Right kidney (tissue), 1 donor: ENCODE measurements around the gene ERBB4.

Experiments
- DNase-seq: peaks from one replicate; pipeline ENCODE4 v3.0.0-alpha.2; 2016

Gene ERBB4

DNA sequence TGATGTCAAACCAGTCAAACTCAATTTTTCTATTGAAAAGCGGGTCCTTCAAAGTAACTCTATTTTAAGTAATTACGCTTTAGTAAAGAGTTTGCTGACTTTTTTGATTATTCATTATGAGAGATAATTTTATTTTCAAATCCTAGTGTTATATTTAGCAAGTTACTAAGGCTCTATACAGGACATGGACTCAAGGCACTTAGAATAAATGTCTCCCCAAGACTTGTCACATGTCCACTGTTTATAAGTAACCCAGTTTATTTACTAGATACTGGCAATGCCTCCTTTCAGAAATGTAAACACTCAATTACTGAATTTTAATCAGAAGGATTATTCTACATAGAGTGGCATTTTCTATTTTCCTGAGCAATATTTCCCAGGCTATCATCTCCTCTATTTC is 638.1 kb downstream of the ERBB4 start:
- no peak for DNase-seq

DNA sequence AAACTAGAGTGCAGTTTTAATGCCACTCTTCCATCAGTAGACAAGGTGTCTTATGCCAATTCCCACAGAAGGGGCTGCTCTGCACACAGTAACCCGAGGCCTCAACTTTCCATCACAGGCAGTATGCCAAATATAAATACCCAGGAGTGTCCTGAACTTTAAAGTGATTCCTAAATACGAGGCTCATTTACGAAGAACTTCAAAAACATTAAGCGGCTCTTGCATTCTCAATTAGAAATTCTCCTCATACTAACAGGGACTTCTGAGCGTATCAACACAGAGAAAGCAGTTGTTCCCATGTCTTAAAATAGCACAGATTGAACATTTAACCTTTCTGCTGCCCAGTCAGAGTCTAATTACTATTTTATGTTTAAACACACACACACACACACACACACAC is 638.6 kb downstream of the ERBB4 start:
- peak; percentile 11 for DNase-seq

DNA sequence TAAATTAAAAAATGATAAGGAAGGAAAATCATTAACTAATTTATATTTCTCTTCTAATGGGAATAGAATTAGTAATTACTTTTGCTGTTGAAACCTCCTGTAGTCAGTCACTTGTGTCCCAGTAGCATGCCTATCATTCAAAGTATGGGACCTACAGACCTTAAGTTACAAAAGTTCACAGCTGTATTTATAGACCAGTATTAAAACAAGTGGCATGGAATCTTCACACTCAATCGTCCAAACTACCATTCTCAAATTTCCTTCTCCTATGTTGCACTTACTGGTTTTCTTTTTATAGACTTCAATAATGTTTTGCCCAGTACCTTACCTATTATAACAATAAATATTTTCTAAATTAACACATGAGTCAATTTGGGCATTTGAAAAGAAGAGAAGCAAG is 639.9 kb downstream of the ERBB4 start:
- no peak for DNase-seq

DNA sequence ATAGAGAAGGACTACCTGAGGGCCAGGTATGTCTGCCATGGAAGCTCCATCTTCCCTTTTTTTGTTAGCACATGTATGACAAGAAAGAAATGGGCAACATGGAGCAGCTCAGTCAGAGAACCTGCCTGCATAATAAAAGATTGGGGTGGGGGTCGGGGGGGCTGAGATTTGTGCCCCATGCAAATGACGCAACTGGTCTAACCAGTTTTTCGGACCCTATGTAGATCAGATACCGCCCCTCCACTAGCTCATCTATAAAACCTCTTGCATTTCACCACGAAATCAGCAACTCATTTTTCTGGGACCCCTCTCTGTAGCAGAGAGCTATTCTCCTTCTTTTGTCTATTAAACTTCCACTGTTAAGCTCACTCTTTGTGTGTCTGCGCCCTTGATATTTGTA is 657.2 kb downstream of the ERBB4 start:
- DNase-seq, result no peak

DNA sequence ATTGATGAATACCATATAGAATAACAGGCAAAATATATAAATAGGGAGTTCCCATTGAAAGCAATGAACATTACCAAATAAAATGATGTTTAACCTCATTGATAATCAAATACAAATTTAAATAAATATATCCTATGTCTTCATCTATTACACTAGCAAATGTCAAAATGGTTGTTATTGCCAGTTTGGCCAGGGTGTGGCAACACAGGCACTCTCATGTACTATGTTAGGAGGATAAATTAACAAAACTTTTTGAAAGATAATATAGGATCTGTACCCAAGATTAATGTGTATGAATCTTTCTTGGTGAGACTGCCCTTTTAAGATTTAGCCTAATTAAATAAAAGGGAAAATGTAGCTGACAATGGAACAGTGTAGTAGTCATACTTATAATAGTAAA is 659.3 kb downstream of the ERBB4 start:
- no peak for DNase-seq

DNA sequence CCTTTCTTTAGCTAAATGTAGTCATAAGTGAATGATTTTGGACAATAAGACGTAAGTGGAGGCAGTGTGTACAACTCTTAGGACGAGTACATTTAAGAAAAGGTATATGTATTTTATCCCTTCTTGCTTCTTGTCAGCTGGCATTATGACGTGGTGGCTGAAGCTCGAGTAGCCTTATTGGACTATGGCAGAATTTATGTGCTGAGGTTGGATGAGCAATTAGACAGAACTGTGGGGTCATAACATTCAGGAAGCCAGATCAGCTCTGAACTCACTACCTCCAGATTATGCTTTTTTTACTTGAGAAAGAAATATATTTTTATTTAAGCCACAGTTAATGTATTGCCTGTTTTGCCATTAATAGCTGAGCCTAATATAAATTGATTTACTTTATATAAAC is 661.5 kb downstream of the ERBB4 start:
- DNase-seq, result no peak

DNA sequence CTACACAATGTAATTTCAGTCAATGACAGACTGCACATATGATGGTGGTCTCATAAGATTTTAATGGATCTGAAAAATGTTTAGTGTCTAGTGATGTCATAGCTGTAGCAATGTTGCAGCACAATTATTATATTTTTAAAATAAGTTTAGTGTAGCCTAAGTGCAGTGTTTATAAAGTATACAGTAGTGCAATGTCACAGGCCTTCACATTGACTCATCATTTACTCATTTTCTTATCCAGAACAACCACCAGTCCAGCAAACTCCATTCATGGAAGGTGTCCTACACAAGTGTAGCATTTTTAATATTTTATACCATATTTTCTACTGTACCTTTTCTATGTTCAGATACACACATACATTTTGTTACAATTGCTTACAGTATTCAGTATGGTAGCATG is 663.1 kb downstream of the ERBB4 start:
- no peak for DNase-seq

DNA sequence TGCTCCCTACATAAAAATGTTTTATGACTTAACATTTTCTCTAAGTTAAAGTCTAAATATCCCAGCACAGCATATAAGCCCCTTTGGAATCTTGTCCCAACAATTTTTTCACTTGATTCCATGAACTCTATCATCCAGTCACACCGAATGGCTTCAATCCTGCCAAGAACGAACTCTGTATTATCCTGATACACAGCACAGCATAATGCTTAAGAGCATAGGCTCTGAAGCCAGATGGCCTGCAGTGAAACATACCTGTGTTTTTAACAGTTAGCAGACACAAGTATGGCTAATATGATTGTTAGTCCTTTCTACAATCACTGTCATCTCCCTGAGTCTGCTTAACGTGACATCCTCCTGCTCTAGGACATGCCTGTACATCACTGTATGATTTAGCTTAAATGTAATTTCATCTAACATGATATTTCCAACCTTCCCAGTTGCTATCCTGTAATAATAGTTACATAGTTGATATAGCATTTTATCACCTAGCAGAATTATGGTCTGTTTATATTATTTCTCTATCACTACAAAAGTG is 669.5 kb downstream of the ERBB4 start:
- no peak for DNase-seq

DNA sequence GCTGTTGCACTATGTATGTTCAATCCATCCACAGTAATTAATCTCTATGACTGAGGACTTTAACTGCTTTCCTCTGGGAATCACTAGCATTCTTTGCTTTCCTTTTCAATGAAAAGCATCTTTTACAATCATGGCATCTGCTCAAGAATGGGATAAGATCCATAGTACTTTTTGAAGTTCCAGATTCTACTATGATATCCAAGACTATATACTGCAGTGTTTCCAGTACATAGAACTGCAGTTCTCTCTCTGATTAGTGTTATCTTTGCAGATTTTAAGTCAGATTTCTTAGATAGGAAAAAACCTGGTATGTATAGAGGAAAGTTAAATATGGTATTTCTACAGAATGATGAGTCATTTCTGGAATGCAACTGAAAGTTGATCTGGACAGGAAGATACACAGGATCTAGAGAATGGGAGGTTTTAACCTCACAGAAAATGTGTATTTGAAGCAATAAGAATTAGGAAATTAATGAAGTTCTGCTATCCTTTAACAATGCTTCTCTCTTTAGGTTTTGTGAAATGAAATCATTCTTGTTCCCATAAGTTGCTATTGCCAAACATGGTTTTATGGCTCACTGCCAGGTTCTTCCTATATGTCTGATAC is 670.7 kb downstream of the ERBB4 start:
- DNase-seq, result no peak

DNA sequence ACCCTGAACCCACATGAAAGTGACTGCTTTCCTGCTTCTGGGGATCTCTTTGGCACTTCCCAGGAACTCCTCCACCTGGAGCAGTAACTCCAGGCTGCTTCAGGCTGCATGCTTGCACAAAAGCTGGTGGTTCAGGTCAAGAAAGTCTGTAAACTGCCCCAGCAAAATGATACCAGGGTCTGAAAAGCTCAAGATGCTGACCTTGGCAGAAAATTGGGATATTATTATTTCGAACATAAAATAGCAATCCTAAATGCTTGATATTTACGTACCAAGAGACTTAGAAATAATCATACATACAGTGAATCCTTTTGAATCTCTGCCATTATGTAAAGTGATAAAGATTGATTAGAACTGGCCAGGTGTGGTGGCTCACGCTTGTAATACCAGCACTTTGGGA is 674.3 kb downstream of the ERBB4 start:
- no peak for DNase-seq

DNA sequence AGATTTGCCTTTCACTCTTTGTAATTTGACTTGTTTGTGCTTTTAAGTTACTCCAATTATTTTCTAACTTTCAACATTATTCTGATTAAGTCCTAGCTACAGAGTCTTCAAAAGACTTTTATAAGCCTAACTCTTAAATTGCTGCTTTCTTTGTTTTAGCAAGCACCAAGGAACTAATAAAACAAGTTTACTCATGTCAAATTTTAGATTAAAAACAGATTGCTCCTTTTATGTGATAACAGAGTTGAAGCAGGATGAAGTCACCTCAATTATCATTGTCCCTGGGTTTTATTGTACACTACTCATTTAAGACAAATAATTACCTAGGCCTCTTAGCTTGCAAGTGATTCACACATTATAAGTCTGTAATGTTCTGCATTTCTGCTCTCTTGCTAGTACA is 678.4 kb downstream of the ERBB4 start:
- DNase-seq, result no peak

DNA sequence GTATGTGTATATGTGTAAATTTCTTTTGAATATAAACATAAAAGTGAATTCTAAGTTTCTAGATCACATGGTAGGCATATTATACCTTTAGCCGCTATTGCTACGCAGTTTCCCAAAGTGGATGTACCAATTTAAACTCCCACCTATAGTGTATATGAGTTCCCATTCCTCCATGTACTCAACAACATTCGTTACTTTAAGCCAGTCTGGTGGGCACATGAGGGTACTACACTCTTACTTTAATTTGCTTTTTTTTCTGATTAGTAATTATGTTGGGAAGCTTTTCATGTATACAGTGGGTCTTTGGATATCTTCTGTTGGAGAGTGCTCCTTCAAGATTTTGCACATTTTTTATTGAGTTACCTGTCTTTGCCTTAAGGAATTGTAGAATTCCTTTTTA is 683.8 kb downstream of the ERBB4 start:
- no peak for DNase-seq

DNA sequence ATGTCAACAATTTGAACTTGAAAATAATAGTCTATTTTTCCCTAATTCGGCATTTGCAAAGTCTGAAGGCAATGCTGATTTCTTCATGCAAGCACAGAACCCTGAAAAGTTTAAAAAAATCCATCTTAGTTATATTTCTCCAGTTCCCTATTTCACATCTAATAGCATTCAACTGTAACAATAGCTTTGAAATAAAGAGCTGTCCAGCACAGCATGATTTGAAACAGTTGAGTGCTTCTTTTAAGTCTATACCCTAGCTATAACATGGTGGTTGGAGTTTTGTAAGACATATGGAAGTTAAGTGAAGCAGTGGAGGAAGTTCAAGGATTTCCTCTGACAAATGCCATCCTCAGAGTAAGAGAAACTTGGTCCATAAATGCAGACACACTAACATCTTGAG is 691.9 kb downstream of the ERBB4 start:
- DNase-seq, result no peak

DNA sequence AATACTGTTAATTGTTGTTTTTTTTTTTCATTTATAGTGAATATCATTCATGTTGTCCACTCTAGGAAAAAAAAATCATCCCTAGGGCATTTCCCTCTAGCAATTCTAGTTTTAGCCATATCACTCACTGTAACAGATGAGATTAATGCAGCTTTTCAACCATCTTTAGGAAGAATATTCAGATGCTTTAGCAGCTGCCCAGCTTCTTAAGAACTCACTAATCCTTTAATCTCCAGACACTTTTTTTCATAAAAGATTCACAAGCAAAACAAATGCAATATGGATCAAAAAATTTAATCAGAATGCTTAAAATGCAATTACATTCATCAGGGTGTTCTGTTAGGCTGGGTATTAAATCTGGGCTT is 692.6 kb downstream of the ERBB4 start:
- DNase-seq, result no peak

DNA sequence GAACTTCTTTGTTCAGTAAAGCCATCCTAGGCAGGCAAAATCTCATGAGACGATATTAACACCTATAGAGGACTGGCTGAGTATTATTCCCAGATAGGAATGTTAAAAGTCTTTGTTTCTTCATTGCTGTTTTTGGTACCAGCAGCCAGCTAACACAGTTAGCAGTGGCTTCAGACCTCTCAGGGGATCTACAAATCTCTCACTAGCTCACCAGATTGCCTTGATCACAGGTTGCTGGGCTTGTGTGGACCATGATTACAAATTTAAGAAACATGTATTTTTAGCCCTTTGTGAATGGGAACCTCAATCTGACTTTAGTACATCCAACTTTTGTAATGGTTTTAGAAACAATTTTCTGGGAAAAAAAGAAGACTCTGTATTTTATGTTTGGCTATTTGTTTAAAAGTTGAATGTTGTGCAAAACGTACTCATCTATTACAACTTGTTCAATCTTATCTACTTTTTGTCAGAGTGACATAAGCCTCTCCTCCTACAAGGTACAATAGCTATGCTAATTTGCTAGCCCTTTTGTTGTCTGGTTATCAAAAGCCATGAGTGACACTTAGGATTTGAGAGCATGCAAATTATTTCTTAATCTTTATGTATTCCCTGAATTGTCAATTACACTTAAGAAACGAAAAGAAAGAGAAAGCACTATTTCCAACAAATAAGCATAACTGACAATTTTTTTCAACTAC is 693.1 kb downstream of the ERBB4 start:
- DNase-seq, result no peak

DNA sequence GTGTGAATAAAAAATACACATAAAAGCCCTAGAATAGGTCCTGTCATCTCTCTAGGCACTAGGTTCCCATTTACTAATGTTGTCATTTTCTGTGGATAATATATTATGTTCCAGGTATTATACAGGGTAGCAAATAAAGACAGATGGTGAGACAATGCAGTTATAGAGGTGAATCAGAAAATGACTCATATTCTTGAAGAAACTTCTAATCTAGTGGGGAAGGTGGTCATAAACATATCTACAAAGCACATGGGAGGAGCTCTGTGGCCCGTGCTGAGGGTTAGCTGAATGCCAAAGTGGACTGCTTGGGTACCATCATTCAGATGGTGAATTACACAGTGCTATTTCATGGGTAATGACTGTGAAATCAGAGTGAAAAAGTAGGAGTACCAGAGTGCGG is 700.9 kb downstream of the ERBB4 start:
- no peak for DNase-seq

DNA sequence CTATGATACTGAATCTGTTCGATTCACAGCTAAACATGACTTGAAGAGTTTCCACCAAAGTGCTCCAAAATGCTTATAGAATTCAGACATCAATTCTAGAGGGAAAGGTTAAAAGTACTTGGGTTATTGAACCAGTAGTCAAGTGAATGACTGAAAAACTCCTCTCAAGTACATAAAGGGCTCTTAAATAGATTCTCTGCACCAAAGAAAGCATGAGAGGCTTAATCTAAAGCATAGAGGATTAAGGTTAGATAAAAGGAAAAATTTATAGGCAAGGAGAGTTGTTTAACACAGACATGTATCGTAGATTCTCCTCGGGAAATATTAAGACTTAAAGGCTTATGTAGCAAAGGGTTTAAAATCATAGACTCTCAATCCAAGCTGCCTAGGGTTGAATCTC is 701.4 kb downstream of the ERBB4 start:
- no peak for DNase-seq

DNA sequence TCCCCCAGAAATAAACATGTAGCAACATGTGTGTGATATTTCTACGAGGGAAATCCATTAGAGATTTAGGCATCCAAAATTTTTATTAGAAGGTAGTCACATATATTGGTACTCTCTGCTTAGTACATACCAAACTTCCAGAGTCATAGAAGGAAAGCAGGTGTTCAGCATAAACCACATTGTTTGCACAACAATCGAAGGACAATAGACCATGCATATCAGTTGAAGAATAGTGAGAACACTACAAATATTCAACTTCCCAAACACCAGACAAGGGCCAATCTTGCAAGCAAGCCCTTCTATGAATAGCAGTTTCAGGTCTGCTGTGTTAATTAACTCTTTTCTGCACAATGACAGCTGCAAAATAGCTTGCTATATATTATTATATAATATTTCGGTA is 702.2 kb downstream of the ERBB4 start:
- DNase-seq, result no peak

DNA sequence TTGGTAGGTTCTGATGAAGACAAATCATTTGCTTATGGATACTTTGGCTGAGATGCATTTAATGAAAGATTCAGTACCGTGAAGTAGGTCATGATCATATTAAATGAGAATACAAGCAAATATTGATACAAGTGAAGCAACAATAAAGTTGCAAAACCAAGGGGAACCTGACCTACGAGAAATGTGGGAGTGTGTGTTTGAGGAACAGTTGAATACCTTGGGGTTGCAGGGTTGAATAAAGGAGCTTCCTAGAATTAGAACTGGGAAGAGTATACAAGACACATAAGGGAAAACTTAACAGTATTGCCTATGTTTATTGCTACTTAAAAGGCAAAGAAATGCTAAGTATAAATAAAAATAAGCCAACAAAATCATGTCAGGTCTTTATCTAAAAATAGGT is 702.9 kb downstream of the ERBB4 start:
- DNase-seq, result no peak

DNA sequence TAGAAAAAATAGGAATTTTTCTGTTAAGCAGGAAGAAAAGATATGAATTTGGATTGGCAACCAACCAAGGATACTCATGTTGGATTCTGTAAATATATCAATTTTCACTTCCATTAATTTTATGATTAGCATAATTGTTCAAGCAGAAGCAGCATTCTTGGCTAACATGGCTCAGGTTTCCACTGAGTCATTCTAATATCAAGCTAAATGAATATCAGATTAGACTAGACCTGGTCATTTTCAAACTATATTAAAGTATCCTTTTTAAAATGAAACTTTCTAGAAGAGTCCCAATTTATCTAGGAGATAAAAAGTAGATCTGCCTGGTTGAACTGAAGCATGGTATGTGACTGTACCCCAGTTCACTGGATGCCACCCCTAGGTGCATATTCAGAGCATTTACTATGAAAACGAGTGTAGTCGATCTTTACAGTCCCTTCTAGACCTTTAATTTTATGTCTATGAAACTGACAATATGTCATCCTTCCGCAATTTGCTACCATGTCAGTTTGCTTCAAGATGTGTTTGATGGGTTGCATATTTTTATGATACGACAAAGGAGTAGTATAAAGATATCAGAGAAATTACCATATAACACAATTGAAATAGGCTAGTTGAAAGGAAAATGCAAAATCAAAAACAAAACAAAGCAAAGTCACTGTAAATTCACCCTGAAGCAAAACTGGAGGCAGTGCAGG is 704.9 kb downstream of the ERBB4 start:
- DNase-seq, result no peak

DNA sequence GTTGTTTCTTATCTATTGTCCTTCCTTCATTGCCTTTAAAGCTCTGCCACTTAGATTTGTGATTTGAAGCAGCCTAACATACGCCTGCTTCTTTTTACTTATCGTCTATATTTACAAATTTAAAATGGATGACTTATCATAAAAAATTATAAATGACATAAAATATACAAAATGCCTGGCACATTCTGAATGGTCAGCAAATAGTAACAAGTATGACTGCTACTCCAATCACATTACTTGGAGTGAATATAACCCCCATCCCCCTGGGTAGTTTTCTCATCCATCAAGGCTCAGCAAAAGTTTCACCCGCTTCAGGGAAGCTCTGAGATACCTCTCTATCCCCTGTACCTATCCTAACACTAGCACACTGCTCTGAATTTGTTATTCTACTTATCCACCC is 708.9 kb downstream of the ERBB4 start:
- DNase-seq, result no peak

DNA sequence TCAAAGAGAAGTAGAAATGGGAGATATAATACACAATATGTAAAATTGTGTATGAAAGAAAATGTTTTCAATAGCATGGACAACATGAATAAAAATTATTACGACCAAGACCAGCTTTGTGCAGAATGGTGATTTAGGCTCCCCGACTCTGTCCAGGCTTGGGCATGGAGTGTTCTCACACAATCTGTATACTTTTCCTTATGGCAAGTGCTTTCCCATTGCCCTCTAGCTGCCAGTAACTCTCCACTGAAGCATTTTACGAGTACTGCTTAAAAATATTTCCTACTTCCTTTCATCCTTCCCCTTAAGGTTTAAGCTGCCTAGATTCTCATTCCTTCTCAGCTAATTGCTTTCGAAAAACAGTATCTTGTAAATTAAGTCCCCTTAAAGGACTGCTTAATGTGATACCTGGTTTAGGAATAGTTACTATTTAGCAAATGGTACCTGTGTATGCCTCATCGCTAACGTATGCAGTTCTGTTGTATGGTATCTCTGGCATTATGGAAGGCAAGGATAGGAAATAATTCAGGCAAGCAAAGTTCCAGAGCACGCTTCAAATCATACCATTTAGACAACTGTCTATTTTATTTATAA is 714.6 kb downstream of the ERBB4 start:
- DNase-seq, result no peak

DNA sequence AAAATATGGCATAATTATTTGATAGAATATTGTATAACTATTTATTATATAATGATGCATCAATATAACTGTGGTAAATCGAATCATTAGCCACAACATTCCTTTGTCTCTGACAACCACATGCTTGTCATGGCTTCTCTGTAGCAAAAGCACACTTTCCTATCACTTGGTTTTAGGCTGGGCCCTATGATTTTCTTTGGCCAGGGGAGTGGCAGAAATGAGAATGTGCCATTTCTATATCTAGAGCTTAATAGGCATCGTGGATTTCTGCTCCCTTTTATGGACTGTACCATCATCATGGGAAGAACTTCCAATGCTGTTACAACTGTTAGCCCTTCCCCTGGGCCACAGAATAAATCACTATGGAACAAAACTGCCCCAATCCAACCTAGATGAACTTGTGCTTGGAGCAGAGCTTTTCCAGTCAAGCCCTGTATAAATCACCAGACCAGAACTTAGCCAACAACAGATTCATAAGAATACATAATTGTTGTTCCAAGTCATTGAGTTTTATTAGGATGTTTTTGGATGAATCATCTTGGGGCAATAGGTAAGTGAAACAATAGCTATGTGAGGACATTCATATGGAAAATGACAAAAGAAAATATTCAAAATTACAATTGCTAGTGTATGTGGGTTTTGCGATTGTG is 715.8 kb downstream of the ERBB4 start:
- no peak for DNase-seq
